GM12873 (cell line): ENCODE measurements around the gene PID1.

Source experiments
- CTCF ChIP-seq: IDR thresholded peaks from 2 replicates; pipeline ENCODE4 v1.5.1; 2012; ENCODE audit warnings: low read depth, mild to moderate bottlenecking, moderate library complexity, low read length, control low read depth; ENCODE audit not compliant: insufficient read depth; ENCODE audit errors: missing control alignments

Gene PID1

DNA sequence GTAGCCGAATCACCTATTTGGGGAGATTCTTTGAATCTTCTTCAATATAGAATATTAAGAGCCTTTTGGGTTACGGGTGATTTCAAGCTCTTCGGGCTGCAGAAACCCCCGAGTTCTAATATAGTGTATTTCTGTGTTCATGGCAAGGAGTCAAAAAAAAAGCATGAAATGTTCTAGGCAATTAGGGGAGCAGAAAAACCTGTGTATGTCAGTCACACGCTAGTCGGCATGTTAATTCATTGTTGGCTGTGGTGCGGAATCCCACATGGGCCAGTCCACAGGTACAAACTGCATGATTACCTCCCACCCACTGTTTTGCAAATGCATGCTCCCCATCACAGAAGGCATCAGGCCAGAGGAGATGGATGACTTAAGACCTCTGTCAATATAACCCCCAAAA lies 161.9 kb downstream of the PID1 start:
- no peak for TF ChIP-seq CTCF

GRCh38 chr2:229107601-229108000 lies 163.5 kb downstream of the PID1 start:
- TF ChIP-seq CTCF = no peak

GRCh38 chr2:229104974-229105387 lies 166.1 kb downstream of the PID1 start:
- TF ChIP-seq CTCF = no peak

- TF ChIP-seq CTCF = no peak
These were observed 167.1 kb downstream of the PID1 start for GRCh38 chr2:229104025-229104424.

- TF ChIP-seq CTCF = no peak
These were observed 169.8 kb downstream of the PID1 start for GRCh38 chr2:229101314-229101713.

- TF ChIP-seq CTCF = no peak
These were observed 171.9 kb downstream of the PID1 start for GRCh38 chr2:229099231-229099630.

DNA sequence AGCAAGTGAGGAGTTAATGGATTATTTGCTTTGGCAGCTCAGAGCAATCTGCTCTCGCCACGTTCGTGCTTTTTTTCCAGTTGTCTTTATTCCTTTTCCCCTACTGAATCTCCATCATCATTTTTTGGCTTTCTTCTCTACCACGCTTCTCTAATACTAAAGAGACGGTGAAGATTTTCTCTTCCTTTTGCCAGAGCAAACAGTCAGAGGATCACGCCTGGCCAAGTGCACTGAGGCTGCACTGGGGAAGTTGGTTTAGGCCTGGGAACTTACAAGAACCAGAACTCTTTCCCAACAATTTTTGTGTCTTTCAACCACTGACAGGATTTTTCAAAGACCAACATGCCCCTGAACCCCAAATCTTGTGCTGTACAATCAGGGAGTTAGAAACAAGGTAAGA lies 172.3 kb downstream of the PID1 start:
- no peak for TF ChIP-seq CTCF
